ENCODE measurements around the gene CNN2. TPM values are rescaled to one million over a fixed set of nuclear protein-coding genes. Genes with fewer than 3 reads are reported as not detected.

Gene CNN2
- polyA plus RNA-seq, 1 donor from 2014 or later: 42.8 TPM

DNA sequence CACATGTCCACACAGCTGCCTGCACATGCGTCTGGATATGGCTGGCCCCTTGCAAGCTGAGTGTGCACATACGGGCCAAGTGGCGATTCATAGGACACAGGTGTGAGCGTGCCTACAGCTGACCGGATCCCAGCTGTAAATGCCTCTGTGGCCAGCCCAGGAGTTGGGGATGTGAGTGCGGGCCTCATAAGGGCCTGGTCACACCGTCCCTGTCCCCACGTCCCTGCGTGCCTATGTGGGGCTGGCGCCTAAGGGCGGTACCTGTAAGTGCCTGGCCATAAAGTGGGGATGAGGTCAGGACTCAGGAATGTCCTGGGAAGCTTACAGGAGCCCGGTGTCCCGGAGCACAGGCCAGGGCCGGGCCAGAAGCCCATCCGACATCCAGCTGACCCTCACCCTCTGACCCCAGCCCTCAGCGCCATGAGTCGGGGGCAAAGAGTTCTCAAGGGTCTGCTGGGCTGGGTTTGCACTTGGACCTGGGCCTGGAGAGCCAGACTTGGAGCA lies 39.2 kb downstream of the CNN2 start:
- Histone ChIP-seq H3K79me2 (replicated peaks; ENCODE audit: insufficient read depth, low read length) (no peaks in the 10 kb centered on the region), H3K36me3 (ENCODE audit: insufficient read depth, low read length) (no peaks in the 10 kb centered on the region), H3K27ac (ENCODE audit: low read length) (no peak overlapping the region), H2AFZ (ENCODE audit: low read depth, low read length) (no peak overlapping the region), H3K9ac (ENCODE audit: low read length) (no peak overlapping the region), H4K20me1 (ENCODE audit: insufficient read depth) (no peaks in the 10 kb centered on the region), H3K4me3 (ENCODE audit: low read length) (no peak overlapping the region), H3K4me2 (ENCODE audit: low read length) (no peak overlapping the region), H3K9me3 (ENCODE audit: low read length) (no peaks in the 10 kb centered on the region), H3K9me2 (ENCODE audit: insufficient read depth, low read length) (no peaks in the 10 kb centered on the region), H3K27me3 (ENCODE audit: insufficient read depth, low read depth, low read length) (peaks cover 36% of the 10 kb centered on the region), H3F3A (ENCODE audit: insufficient read depth, low read length, poor library complexity, severe bottlenecking) (no peaks in the 10 kb centered on the region)
- no peak for TF ChIP-seq POLR2AphosphoS5 (IDR thresholded peaks at IDR 0.05)
- TF ChIP-seq, protein P1, sequence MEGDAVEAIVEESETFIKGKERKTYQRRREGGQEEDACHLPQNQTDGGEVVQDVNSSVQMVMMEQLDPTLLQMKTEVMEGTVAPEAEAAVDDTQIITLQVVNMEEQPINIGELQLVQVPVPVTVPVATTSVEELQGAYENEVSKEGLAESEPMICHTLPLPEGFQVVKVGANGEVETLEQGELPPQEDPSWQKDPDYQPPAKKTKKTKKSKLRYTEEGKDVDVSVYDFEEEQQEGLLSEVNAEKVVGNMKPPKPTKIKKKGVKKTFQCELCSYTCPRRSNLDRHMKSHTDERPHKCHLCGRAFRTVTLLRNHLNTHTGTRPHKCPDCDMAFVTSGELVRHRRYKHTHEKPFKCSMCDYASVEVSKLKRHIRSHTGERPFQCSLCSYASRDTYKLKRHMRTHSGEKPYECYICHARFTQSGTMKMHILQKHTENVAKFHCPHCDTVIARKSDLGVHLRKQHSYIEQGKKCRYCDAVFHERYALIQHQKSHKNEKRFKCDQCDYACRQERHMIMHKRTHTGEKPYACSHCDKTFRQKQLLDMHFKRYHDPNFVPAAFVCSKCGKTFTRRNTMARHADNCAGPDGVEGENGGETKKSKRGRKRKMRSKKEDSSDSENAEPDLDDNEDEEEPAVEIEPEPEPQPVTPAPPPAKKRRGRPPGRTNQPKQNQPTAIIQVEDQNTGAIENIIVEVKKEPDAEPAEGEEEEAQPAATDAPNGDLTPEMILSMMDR (IDR thresholded peaks at IDR 0.05; ENCODE audit: poor library complexity, severe bottlenecking): no peak
- no peak for TF ChIP-seq RAD21 (conservative IDR thresholded peaks at IDR 0.05)
- TF ChIP-seq EP300 (conservative IDR thresholded peaks at IDR 0.05; ENCODE audit: poor library complexity, severe bottlenecking): no peak
- TF ChIP-seq SMC3 (conservative IDR thresholded peaks at IDR 0.05; ENCODE audit: poor library complexity): no peak
- TF ChIP-seq EZH2 (IDR thresholded peaks at IDR 0.05; ENCODE audit: borderline replicate concordance, insufficient read depth, low read length, poor library complexity, severe bottlenecking): no peak
- no peak for TF ChIP-seq TAF1 (IDR thresholded peaks at IDR 0.05; ENCODE audit: low read depth)
- TF ChIP-seq, protein P2, sequence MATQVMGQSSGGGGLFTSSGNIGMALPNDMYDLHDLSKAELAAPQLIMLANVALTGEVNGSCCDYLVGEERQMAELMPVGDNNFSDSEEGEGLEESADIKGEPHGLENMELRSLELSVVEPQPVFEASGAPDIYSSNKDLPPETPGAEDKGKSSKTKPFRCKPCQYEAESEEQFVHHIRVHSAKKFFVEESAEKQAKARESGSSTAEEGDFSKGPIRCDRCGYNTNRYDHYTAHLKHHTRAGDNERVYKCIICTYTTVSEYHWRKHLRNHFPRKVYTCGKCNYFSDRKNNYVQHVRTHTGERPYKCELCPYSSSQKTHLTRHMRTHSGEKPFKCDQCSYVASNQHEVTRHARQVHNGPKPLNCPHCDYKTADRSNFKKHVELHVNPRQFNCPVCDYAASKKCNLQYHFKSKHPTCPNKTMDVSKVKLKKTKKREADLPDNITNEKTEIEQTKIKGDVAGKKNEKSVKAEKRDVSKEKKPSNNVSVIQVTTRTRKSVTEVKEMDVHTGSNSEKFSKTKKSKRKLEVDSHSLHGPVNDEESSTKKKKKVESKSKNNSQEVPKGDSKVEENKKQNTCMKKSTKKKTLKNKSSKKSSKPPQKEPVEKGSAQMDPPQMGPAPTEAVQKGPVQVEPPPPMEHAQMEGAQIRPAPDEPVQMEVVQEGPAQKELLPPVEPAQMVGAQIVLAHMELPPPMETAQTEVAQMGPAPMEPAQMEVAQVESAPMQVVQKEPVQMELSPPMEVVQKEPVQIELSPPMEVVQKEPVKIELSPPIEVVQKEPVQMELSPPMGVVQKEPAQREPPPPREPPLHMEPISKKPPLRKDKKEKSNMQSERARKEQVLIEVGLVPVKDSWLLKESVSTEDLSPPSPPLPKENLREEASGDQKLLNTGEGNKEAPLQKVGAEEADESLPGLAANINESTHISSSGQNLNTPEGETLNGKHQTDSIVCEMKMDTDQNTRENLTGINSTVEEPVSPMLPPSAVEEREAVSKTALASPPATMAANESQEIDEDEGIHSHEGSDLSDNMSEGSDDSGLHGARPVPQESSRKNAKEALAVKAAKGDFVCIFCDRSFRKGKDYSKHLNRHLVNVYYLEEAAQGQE (IDR thresholded peaks at IDR 0.05; ENCODE audit: borderline replicate concordance): no peak
- TF ChIP-seq MXI1 (conservative IDR thresholded peaks at IDR 0.05; ENCODE audit: poor library complexity, severe bottlenecking): no peak

DNA sequence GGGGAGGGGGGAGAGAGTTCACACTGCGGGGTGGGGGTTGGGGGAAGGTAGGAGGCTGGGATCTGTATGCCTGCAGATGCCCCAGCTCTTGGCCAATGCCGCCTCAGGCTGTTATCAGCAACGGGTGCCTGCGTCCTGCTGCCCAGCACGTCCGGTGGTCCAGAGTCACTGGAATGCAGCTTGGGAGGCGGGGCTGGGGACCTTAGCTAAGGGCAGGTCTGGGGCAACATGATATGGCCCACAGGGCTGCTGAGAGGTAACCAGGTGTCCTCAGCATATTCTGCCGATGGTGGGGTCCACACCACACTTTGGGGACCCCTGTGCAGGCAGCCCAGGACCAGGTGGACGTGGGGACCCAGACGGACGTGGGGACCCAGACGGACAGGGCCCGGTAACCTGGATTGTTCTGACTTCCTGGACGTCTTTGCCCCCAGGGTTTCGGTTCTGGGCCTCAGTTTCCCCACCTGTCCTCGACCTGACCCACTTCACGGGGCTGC lies 39.9 kb downstream of the CNN2 start:
- TF ChIP-seq SMC3 (conservative IDR thresholded peaks at IDR 0.05; ENCODE audit: poor library complexity) (no peak), MXI1 (conservative IDR thresholded peaks at IDR 0.05; ENCODE audit: poor library complexity, severe bottlenecking) (no peak), TAF1 (IDR thresholded peaks at IDR 0.05; ENCODE audit: low read depth) (no peak), EP300 (conservative IDR thresholded peaks at IDR 0.05; ENCODE audit: poor library complexity, severe bottlenecking) (no peak), EZH2 (IDR thresholded peaks at IDR 0.05; ENCODE audit: borderline replicate concordance, insufficient read depth, low read length, poor library complexity, severe bottlenecking) (no peak), RAD21 (conservative IDR thresholded peaks at IDR 0.05) (no peak), POLR2AphosphoS5 (IDR thresholded peaks at IDR 0.05) (no peak)
- TF ChIP-seq, protein P2 (IDR thresholded peaks at IDR 0.05; ENCODE audit: borderline replicate concordance): no peak
- TF ChIP-seq, protein P1 (IDR thresholded peaks at IDR 0.05; ENCODE audit: poor library complexity, severe bottlenecking): no peak
- Histone ChIP-seq H2AFZ (ENCODE audit: low read depth, low read length) (no peak overlapping the region), H3K4me2 (ENCODE audit: low read length) (no peak overlapping the region), H3K36me3 (ENCODE audit: insufficient read depth, low read length) (no peaks in the 10 kb centered on the region), H3K27me3 (ENCODE audit: insufficient read depth, low read depth, low read length) (peaks cover 40% of the 10 kb centered on the region), H3K4me3 (ENCODE audit: low read length) (no peak overlapping the region), H3K9ac (ENCODE audit: low read length) (no peak overlapping the region), H3K9me2 (ENCODE audit: insufficient read depth, low read length) (no peaks in the 10 kb centered on the region), H3K9me3 (ENCODE audit: low read length) (no peaks in the 10 kb centered on the region), H3F3A (ENCODE audit: insufficient read depth, low read length, poor library complexity, severe bottlenecking) (no peaks in the 10 kb centered on the region), H3K79me2 (replicated peaks; ENCODE audit: insufficient read depth, low read length) (no peaks in the 10 kb centered on the region), H3K27ac (ENCODE audit: low read length) (no peak overlapping the region), H4K20me1 (ENCODE audit: insufficient read depth) (no peaks in the 10 kb centered on the region)

Measured in neural cell (in vitro differentiated cells).